Measurements from ENCODE around the gene ITPA.

The ITPA gene

DNA sequence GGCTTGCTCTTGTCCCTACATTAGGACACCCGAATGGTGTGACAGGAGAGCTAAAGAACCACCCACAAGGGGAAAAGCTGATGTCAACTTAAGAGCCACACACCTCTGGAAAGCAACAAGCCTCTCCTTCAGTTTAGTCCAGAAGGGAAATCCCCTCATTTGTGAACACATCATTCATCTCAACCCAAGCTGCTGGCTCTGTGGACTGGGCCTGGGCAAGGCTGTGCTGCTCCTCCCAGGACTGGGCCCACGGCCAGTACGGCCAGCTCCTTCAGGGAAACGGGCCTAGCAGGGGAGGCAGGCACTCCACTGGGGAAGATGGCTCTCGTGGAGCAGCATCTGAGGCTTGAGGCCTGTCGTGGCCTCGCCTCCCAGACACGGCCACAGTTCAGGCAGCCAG lies 42.5 kb downstream of the ITPA start:
- TF ChIP-seq, protein P1, sequence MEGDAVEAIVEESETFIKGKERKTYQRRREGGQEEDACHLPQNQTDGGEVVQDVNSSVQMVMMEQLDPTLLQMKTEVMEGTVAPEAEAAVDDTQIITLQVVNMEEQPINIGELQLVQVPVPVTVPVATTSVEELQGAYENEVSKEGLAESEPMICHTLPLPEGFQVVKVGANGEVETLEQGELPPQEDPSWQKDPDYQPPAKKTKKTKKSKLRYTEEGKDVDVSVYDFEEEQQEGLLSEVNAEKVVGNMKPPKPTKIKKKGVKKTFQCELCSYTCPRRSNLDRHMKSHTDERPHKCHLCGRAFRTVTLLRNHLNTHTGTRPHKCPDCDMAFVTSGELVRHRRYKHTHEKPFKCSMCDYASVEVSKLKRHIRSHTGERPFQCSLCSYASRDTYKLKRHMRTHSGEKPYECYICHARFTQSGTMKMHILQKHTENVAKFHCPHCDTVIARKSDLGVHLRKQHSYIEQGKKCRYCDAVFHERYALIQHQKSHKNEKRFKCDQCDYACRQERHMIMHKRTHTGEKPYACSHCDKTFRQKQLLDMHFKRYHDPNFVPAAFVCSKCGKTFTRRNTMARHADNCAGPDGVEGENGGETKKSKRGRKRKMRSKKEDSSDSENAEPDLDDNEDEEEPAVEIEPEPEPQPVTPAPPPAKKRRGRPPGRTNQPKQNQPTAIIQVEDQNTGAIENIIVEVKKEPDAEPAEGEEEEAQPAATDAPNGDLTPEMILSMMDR (IDR thresholded peaks at IDR 0.05; ENCODE audit: borderline replicate concordance, insufficient read depth, low read depth, low read length) = no peak

DNA sequence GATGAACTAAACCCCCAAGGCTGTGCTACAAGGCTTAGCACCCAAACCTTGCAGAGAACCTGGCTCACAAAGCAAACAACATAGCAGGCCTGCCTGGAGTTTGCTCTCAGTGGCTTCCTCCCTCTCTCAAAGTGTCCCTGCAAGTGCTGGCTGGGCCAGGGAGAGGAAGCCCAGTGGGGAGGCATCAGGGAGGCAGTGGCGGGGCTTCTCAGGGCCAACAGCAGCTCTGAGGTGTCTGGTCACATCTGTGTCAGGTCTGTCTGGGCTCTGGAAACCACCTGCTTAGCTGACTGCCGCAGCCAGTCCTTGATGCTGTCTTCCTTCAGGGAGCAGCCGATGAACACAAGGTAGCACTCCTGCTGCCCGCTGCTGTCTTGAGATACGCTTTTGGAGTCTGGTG lies 46.4 kb downstream of the ITPA start:
- TF ChIP-seq, protein P1 (IDR thresholded peaks at IDR 0.05; ENCODE audit: borderline replicate concordance, insufficient read depth, low read depth, low read length) = no peak
- H3K4me3 ChIP-seq (ENCODE audit: low read depth, low read length) = no peak overlapping the region

More for the DNA sequence above, 42.5 kb downstream of the ITPA start:
- H3K4me3 ChIP-seq (ENCODE audit: low read depth, low read length) = no peak overlapping the region

DNA sequence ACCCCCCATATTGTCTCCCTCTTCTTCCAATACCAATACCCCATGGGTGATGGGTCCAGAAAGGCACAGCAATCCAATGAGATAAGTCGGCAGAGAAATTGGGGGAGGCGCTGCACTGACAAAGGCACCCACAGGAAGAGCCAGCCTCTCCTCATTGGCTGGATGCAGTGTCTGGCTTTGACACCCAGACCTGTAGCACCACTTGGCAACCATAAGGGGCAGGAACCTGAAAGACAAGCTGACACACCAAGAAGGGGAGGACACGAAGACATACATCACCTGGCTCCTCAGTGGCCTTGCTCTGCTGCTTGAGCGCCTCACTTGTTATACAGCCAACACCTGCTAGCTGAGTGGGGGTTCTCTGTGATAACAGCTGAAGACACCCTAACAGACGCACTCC lies 49.1 kb downstream of the ITPA start:
- TF ChIP-seq, protein P1 (IDR thresholded peaks at IDR 0.05; ENCODE audit: borderline replicate concordance, insufficient read depth, low read depth, low read length) = no peak
- H3K4me3 ChIP-seq (ENCODE audit: low read depth, low read length) = no peak overlapping the region

DNA sequence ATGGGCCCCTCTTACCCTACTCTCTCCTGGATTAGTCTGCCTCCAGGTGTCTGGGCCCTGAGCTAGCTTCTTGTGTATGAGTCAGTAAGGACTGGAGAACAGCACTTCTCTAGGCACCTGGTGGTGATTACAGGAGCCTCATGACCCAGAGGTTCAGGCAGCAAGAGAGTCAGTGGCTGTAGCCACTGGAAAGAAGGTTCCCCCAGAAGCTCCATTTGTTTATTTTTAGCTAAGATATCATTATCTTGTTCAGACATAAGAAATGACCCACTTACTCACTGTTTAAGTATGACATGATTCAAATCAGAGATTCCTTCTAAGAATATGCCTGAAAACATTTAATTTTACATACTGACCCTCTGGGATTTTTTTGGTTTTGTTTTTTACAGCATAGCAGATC lies 53.3 kb downstream of the ITPA start:
- TF ChIP-seq, protein P1 (IDR thresholded peaks at IDR 0.05; ENCODE audit: borderline replicate concordance, insufficient read depth, low read depth, low read length) = no peak
- H3K4me3 ChIP-seq (ENCODE audit: low read depth, low read length) = no peak overlapping the region

DNA sequence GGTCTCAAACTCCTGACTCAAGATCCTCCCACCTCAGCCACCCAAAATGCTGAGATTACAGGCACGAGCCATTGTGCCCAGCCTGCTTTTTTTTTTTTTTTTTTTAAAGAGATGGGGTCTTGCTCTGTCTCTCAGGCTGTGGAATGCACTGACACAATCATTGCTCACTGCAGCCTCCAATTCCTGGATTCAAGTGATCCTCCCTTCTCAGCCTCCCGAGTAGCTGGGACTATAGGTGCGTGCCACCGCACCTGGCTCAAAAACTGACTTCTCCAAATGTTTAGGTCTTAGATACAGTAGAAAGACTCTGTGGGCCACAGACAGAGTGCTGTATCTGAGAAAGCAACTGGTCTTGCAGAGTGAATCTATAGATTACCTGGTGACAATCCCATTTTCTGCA lies 60.8 kb downstream of the ITPA start:
- H3K4me3 ChIP-seq (ENCODE audit: low read depth, low read length) = no peak overlapping the region
- TF ChIP-seq, protein P1 (IDR thresholded peaks at IDR 0.05; ENCODE audit: borderline replicate concordance, insufficient read depth, low read depth, low read length) = no peak

DNA sequence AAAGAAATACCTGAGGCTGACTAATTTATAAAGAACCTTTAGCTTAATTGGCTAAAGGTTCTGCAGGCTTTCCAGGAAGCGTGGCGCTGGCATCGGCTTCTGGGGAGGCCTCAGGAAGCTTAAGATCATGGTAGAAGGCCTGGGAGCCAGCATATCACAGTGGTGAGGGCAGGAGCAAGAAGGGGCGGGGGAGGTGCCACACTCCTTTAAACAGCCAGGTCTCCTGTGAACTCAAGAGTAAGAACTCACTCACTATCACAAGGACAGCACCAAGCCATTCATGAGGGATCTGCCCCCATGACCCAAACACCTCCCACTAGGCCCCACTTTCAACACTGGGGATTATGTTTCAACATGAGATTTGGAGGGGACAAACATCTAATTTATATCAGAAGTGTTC lies 64.1 kb downstream of the ITPA start:
- TF ChIP-seq, protein P1 (IDR thresholded peaks at IDR 0.05; ENCODE audit: borderline replicate concordance, insufficient read depth, low read depth, low read length) = no peak
- no peak overlapping the region for H3K4me3 ChIP-seq (ENCODE audit: low read depth, low read length)
